Mononuclear cell (primary cell): ENCODE data around the gene GOLGB1. TPM values are rescaled to one million over a fixed set of nuclear protein-coding genes. Genes with fewer than 3 reads are reported as not detected.

Experiments used
- H3K27me3 ChIP-seq: 2 replicates; pipeline ENCODE4 v1.6.0; 2011; ENCODE audit warnings: low read length, control low read depth; ENCODE audit not compliant: insufficient read depth
- H3K4me1 ChIP-seq: 2 replicates; pipeline ENCODE4 v1.5.1; 2011; ENCODE audit warnings: mild to moderate bottlenecking, low read length, control low read depth; ENCODE audit not compliant: insufficient read depth
- H3K4me3 ChIP-seq: 2 replicates; pipeline ENCODE4 v1.5.1; 2011; ENCODE audit warnings: mild to moderate bottlenecking, low read length, moderate library complexity
- H3K9me3 ChIP-seq: 2 replicates; pipeline ENCODE4 v1.5.1; 2011; ENCODE audit warnings: low read depth, mild to moderate bottlenecking, control low read depth, low read length
- total RNA-seq: library from RNA; depleted of rRNA; stranded (reverse); fragments of >200 nt; gene quantifications from one replicate; pipeline ENCODE4 v1.2.3, GENCODE V29; 2012

Gene GOLGB1
- total RNA-seq, 1 donor: 36.3 TPM

- Histone ChIP-seq H3K4me1 (peaks cover 8% of the 10 kb centered on the region), H3K27me3 (no peaks in the 10 kb centered on the region), H3K4me3 (no peak overlapping the region), H3K9me3 (no peaks in the 10 kb centered on the region)
These were observed 101.2 kb downstream of the GOLGB1 start for GRCh38 chr3:121648219-121648958.

DNA sequence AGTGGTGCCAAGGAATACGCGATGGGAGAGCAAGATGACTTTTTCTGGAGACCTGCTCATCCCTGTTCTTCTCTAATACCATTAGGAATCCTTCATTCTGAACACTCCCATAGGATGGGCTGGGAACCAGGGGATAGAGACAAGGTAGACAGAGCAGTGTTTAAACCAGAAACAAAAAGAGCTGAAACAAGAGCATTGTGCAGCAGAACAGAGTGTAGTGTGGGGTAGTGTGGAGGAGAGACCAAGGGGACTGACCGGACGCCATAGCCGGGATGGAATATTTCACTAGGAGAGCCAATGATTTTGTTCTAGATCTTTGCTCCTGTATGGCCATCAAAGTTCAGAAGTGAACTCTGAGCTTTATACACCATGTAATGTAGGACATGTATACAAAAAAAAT is 104.5 kb downstream of the GOLGB1 start:
- no peaks in the 10 kb centered on the region for H3K4me1 ChIP-seq
- no peaks in the 10 kb centered on the region for H3K27me3 ChIP-seq
- no peaks in the 10 kb centered on the region for H3K9me3 ChIP-seq
- no peak overlapping the region for H3K4me3 ChIP-seq

DNA sequence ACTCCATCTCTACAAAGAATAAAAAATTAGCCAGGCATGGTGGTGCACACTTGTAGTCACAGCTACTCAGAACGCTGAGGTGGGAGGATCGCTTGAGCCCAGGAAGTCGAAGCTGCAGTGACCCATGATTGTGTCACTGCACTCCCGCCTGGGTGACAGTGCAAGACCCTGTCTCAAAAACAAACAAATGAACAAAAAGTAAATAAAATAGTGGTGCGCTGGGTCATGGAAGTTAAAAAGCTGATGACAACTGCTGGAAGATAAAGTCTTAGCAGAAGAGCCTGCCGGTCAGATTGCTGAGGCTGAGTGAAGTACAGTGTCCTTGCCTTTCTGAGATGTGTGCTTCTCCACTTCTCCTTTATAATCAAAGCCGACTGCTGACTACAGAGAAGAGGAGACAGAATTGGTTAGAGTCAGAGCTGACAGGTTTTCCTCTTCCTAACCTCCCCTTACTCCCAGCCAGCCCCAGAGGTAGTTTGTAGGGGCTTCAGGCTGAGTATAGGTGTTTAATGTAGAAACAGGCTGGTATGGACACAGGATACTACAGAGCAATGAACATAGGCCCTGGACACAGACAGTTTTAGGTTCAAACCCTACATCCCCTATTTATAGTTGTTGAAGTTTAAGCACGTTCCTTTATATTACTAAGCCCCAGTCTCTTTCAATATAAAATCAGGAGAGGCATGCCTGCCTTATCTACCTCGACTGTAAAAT is 106.8 kb downstream of the GOLGB1 start:
- H3K27me3 ChIP-seq: no peaks in the 10 kb centered on the region

GRCh38 chr3:121641127-121641526 is 108.4 kb downstream of the GOLGB1 start:
- Histone ChIP-seq H3K4me3 (no peak overlapping the region), H3K27me3 (no peaks in the 10 kb centered on the region), H3K4me1 (no peaks in the 10 kb centered on the region), H3K9me3 (no peaks in the 10 kb centered on the region)

More for the DNA sequence above, 106.8 kb downstream of the GOLGB1 start:
- H3K4me3 ChIP-seq: no peak overlapping the region
- H3K4me1 ChIP-seq: no peaks in the 10 kb centered on the region
- no peaks in the 10 kb centered on the region for H3K9me3 ChIP-seq

- H3K27me3 ChIP-seq: no peaks in the 10 kb centered on the region
- H3K4me3 ChIP-seq: no peak overlapping the region
- no peaks in the 10 kb centered on the region for H3K9me3 ChIP-seq
- H3K4me1 ChIP-seq: no peaks in the 10 kb centered on the region
These were observed 111.6 kb downstream of the GOLGB1 start for GRCh38 chr3:121637922-121638321.

DNA sequence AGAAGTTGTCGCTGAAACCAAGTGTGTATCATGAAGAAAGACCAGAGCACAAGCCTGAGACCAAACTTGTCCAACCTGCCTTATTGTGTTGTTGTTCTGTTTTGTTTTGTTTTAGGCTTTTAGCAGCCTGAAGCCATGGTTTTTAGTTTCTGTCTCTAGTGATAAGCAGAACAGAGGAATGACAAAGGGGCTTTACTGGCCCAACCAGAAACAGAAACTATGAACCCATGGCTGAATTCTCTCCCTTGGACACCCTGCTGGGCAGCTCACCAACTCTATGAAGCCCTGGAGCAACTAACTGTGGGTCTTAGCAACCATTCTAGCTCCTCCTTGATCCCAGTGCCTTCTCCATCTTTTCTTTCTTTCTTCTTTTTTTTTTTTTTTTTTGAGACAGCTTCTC is 119.2 kb downstream of the GOLGB1 start:
- Histone ChIP-seq H3K4me1 (no peaks in the 10 kb centered on the region), H3K27me3 (no peaks in the 10 kb centered on the region), H3K9me3 (no peaks in the 10 kb centered on the region), H3K4me3 (no peak overlapping the region)

GRCh38 chr3:121629601-121630000 is 119.9 kb downstream of the GOLGB1 start:
- Histone ChIP-seq H3K27me3 (no peaks in the 10 kb centered on the region), H3K9me3 (no peaks in the 10 kb centered on the region)

DNA sequence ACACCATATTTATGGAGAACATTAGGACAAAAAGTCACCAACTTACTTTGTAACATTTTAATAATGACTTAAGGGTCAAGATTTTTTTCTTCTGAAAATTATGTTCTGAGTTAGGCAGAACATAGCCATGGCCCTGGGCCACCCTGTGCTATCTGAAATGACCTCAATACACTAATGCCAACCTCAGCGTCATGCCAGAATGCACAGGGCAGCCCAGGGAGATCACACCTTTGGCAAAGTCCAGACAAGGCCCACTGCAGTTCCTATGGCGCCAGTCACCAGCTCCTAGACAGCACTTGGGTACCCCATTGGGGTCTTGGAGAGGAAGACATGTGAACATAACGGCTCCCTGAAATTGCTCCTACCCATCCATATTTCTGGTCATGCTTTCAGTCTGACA is 121.9 kb downstream of the GOLGB1 start:
- H3K4me3 ChIP-seq: no peak overlapping the region

More at GRCh38 chr3:121629601-121630000, 119.9 kb downstream of the GOLGB1 start:
- Histone ChIP-seq H3K4me3 (no peak overlapping the region), H3K4me1 (no peaks in the 10 kb centered on the region)

DNA sequence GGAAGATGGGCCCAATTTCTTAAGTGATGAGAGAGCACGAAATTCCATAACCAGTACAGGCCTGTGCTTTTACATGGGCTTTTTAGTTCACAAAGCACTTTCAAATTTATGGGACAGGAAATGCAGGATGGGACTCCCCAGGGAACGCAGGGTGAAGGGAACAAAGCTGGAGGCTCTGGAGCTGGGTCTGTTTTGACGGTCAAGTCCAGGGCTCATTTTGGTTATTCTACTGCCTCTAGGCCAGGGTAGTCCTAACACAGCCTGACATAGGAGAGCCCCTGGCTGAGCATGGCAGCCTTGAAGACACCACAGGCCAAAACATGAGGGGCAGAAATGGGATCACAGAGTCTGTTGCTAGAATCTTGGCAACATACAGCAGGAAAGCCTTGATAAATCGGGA is 122.3 kb downstream of the GOLGB1 start:
- Histone ChIP-seq H3K4me3 (no peak overlapping the region), H3K4me1 (no peaks in the 10 kb centered on the region), H3K9me3 (no peaks in the 10 kb centered on the region), H3K27me3 (no peaks in the 10 kb centered on the region)

More for the DNA sequence above, 121.9 kb downstream of the GOLGB1 start:
- Histone ChIP-seq H3K27me3 (no peaks in the 10 kb centered on the region), H3K9me3 (no peaks in the 10 kb centered on the region), H3K4me1 (no peaks in the 10 kb centered on the region)

GRCh38 chr3:121626495-121626894 is 123.0 kb downstream of the GOLGB1 start:
- Histone ChIP-seq H3K4me3 (no peak overlapping the region), H3K27me3 (no peaks in the 10 kb centered on the region), H3K4me1 (no peaks in the 10 kb centered on the region), H3K9me3 (no peaks in the 10 kb centered on the region)

DNA sequence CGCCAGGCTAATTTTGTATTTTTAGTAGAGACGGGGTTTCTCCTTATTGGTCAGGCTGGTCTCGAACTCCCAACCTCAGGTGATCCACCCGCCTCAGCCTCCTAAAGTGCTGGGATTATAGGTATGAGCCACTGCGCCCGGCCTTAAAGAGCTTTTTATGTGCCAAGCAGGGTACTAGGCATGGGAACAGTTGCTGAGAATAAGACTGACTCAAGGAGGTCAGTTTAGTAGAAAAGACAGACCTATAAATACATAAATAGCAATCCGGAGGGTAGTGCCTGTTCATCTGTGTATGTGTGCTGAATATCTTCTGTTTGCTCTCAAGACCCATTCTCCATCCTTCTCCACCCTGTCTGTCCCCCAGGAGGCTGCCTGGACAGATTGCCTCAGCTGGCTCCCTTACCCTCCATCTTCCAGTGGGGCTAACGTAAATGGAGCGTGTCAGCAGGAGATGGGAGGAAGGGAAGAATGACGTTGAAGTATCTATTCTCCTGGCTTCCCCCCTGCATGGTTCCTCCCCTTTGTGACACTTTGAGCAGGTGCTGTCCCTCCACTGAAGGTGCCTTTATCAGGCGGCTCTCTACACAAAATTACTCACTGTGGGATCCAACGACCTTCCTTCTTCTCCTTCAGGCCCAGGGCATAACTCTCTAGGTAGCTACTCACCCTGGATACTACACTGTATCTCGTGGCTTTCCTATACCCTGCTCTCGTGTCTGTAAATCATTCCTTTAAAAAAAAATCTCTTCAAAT is 125.2 kb downstream of the GOLGB1 start:
- Histone ChIP-seq H3K27me3 (no peaks in the 10 kb centered on the region), H3K4me1 (no peaks in the 10 kb centered on the region), H3K9me3 (no peaks in the 10 kb centered on the region), H3K4me3 (no peak overlapping the region)

GRCh38 chr3:121621491-121621890 is 128.1 kb downstream of the GOLGB1 start:
- no peaks in the 10 kb centered on the region for H3K9me3 ChIP-seq
- no peaks in the 10 kb centered on the region for H3K27me3 ChIP-seq
- H3K4me1 ChIP-seq: no peaks in the 10 kb centered on the region
- no peak overlapping the region for H3K4me3 ChIP-seq

- H3K27me3 ChIP-seq: no peaks in the 10 kb centered on the region
- H3K9me3 ChIP-seq: no peaks in the 10 kb centered on the region
- H3K4me3 ChIP-seq: no peak overlapping the region
- H3K4me1 ChIP-seq: no peaks in the 10 kb centered on the region
These were observed 129.8 kb downstream of the GOLGB1 start for GRCh38 chr3:121619691-121620090.
